Parathyroid adenoma (tissue), 2 donors: ENCODE measurements around the gene ANKS6.

Experiments
- H2AFZ ChIP-seq: fragments of 300-600 bp; sonication (generic); one replicate; pipeline ENCODE4 v1.7.0; 2017; ENCODE audit warnings: antibody characterized with exemption, mild to moderate bottlenecking
- H3K27ac ChIP-seq: fragments of 300-600 bp; sonication (generic); one replicate; pipeline ENCODE4 v1.7.0; 2017
- H3K27me3 ChIP-seq: fragments of 300-600 bp; sonication (generic); one replicate; pipeline ENCODE4 v1.7.0; 2017; ENCODE audit warnings: low read length; ENCODE audit not compliant: control insufficient read depth, insufficient read depth
- H3K36me3 ChIP-seq: fragments of 300-600 bp; sonication (generic); one replicate; pipeline ENCODE4 v1.7.0; 2017; ENCODE audit warnings: low read length; ENCODE audit not compliant: control insufficient read depth, insufficient read depth
- H3K4me1 ChIP-seq: fragments of 300-600 bp; sonication (generic); one replicate; pipeline ENCODE4 v1.7.0; 2017; ENCODE audit warnings: control low read depth
- H3K4me2 ChIP-seq: fragments of 300-600 bp; sonication (generic); one replicate; pipeline ENCODE4 v1.7.0; 2017; ENCODE audit warnings: low read length
- H3K4me3 ChIP-seq: fragments of 300-600 bp; sonication (generic); one replicate; pipeline ENCODE4 v1.7.0; 2017; ENCODE audit warnings: low read depth, low read length
- H3K79me2 ChIP-seq: fragments of 300-600 bp; sonication (generic); one replicate; pipeline ENCODE4 v1.7.0; 2017; ENCODE audit warnings: control low read depth
- H3K9ac ChIP-seq: fragments of 300-600 bp; sonication (generic); one replicate; pipeline ENCODE4 v1.7.0; 2017; ENCODE audit warnings: mild to moderate bottlenecking
- H3K9me3 ChIP-seq: fragments of 300-600 bp; sonication (generic); one replicate; pipeline ENCODE4 v1.7.0; 2017; ENCODE audit warnings: low read length; ENCODE audit not compliant: control insufficient read depth
- TF ChIP-seq, protein P1 (sequence below): fragments of 300-600 bp; sonication (generic); IDR thresholded peaks from one replicate; pipeline ENCODE4 v1.7.0; 2017; ENCODE audit warnings: antibody characterized with exemption, mild to moderate bottlenecking
- donor health status: primary hyperparathyroidism.

Gene ANKS6

GRCh38 chr9:98702835-98703380 is 93.4 kb downstream of the ANKS6 start:
- Histone ChIP-seq H2AFZ (no peak overlapping the region), H3K9me3 (no peaks in the 10 kb centered on the region), H3K27me3 (peaks cover 7% of the 10 kb centered on the region), H3K4me1 (no peaks in the 10 kb centered on the region), H3K4me2 (no peak overlapping the region), H3K9ac (no peak overlapping the region), H3K36me3 (no peaks in the 10 kb centered on the region), H3K4me3 (no peak overlapping the region), H3K27ac (no peak overlapping the region), H3K79me2 (no peaks in the 10 kb centered on the region)
- TF ChIP-seq, protein P1, sequence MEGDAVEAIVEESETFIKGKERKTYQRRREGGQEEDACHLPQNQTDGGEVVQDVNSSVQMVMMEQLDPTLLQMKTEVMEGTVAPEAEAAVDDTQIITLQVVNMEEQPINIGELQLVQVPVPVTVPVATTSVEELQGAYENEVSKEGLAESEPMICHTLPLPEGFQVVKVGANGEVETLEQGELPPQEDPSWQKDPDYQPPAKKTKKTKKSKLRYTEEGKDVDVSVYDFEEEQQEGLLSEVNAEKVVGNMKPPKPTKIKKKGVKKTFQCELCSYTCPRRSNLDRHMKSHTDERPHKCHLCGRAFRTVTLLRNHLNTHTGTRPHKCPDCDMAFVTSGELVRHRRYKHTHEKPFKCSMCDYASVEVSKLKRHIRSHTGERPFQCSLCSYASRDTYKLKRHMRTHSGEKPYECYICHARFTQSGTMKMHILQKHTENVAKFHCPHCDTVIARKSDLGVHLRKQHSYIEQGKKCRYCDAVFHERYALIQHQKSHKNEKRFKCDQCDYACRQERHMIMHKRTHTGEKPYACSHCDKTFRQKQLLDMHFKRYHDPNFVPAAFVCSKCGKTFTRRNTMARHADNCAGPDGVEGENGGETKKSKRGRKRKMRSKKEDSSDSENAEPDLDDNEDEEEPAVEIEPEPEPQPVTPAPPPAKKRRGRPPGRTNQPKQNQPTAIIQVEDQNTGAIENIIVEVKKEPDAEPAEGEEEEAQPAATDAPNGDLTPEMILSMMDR: no peak

DNA sequence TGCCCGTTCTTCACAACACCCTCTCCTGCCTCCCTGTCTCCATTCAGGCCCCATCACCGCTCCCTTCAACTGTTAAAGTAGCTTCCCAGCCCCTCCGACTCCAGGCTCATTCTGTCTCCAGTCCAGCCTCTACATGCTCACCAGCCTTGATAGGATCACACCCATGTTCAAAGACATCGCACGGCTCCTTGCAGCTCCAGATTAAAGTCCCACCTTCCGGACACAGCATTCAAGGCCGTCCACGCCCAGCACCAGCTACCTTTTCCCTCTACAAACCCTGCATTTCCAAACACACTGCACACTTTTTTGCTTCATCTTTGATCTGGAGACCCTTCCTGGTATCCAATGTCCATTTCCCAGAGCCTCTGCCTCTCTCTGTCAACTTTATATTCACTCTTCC is 94.0 kb downstream of the ANKS6 start:
- Histone ChIP-seq H3K9ac (no peak overlapping the region), H3K9me3 (no peaks in the 10 kb centered on the region), H3K4me1 (no peaks in the 10 kb centered on the region), H3K27me3 (peaks cover 1% of the 10 kb centered on the region), H3K36me3 (no peaks in the 10 kb centered on the region), H3K4me2 (no peak overlapping the region), H3K27ac (no peak overlapping the region), H2AFZ (no peak overlapping the region), H3K4me3 (no peak overlapping the region), H3K79me2 (no peaks in the 10 kb centered on the region)
- TF ChIP-seq, protein P1: no peak

- Histone ChIP-seq H3K9me3 (no peaks in the 10 kb centered on the region), H3K4me1 (no peaks in the 10 kb centered on the region), H3K4me2 (no peak overlapping the region), H3K27ac (no peak overlapping the region), H3K27me3 (no peaks in the 10 kb centered on the region), H3K4me3 (no peak overlapping the region), H3K79me2 (no peaks in the 10 kb centered on the region), H3K9ac (no peak overlapping the region), H3K36me3 (no peaks in the 10 kb centered on the region), H2AFZ (no peak overlapping the region)
- TF ChIP-seq, protein P1: no peak
These were observed 94.8 kb downstream of the ANKS6 start for GRCh38 chr9:98701576-98701975.

DNA sequence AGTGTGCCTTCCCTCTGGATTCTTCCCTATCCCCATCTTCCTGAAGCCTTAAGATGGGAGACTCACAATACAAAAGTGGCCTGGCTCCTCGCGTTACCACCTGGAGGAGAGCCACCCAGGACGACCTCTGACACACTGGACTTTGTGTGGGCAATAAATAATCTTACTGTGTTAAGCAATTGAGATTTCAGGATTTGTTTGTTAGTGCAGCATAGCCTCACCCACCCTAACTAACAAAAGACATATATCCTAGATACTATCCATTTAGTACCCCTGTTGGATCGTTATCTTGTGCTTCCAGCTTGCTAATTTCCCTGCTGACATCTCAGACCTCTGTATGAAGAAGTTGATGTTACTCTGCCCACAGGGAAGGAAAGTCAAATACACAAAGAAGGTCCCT is 95.6 kb downstream of the ANKS6 start:
- H2AFZ ChIP-seq: no peak overlapping the region
- TF ChIP-seq, protein P1: no peak
- H3K9ac ChIP-seq: no peak overlapping the region
- no peak overlapping the region for H3K4me2 ChIP-seq
- no peaks in the 10 kb centered on the region for H3K36me3 ChIP-seq
- no peaks in the 10 kb centered on the region for H3K4me1 ChIP-seq
- no peak overlapping the region for H3K27ac ChIP-seq
- no peaks in the 10 kb centered on the region for H3K9me3 ChIP-seq
- H3K79me2 ChIP-seq: no peaks in the 10 kb centered on the region
- H3K4me3 ChIP-seq: no peak overlapping the region
- no peaks in the 10 kb centered on the region for H3K27me3 ChIP-seq

DNA sequence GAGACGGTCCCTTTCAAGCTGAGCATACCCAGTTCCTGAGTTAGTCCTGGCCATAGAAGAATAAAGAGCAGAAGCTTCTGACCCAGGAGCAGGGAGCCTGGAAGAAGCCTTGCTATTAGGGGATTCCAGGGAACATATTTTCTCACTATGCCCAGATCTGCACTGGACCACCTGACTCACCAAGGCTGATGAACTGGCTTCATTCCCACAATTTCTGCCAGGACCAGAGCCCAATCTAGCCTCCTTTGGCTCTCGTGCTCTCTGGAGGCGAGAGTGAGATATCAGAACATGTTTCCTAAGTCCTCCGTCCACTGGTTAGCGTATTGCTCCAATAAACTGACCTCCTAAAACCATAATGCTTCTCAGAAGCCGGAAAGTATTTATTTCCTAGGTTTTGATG is 97.5 kb downstream of the ANKS6 start:
- Histone ChIP-seq H3K4me1 (no peaks in the 10 kb centered on the region), H3K4me3 (no peak overlapping the region), H2AFZ (no peak overlapping the region), H3K9ac (no peak overlapping the region), H3K4me2 (no peak overlapping the region), H3K79me2 (no peaks in the 10 kb centered on the region), H3K27ac (no peak overlapping the region), H3K9me3 (no peaks in the 10 kb centered on the region), H3K36me3 (no peaks in the 10 kb centered on the region), H3K27me3 (no peaks in the 10 kb centered on the region)
- TF ChIP-seq, protein P1: no peak
